IPS-NIHi7 (cell line): Measurements from ENCODE around the gene EEF2K.

Experiments
- DNase-seq: peaks from one replicate; pipeline ENCODE4 v3.0.0; 2012; ENCODE audit warnings: mixed read lengths; ENCODE audit errors: extremely low spot score

The EEF2K gene

GRCh38 chr16:22335668-22336246 is 129.7 kb downstream of the EEF2K start:
- DNase-seq, result peak; percentile 9

- DNase-seq, result no peak
Measured at GRCh38 chr16:22336581-22336980, 130.5 kb downstream of the EEF2K start.

- DNase-seq, result no peak
Measured at GRCh38 chr16:22337045-22337444, 131.0 kb downstream of the EEF2K start.

- no peak for DNase-seq
Measured at GRCh38 chr16:22337849-22338635, 132.0 kb downstream of the EEF2K start.
